ENCODE data around the gene CTNNBIP1. TPM values are rescaled to one million over a fixed set of nuclear protein-coding genes. Genes with fewer than 3 reads are reported as not detected.

The CTNNBIP1 gene
- total and polyA plus RNA-seq, 10 donors = 7.3 to 17.5 (median 12.1) TPM

- no peaks in the 10 kb centered on the region for H3K9me3 ChIP-seq
- H3K27me3 ChIP-seq (replicated peaks in 1 of 7) = peaks cover 0 to 25% (median 0%) of the 10 kb centered on the region in 7 donors
- peaks cover 0 to 46% (median 4%) of the 10 kb centered on the region in 6 donors for H3K36me3 ChIP-seq
- no peak overlapping the region for H3K27ac ChIP-seq
- WGBS, 5 donors = 90 to 97% (median 96%) methylated on average over 12 to 20 of the region's 20 CpGs
- no peak overlapping the region for H3K4me3 ChIP-seq
- no peak for DNase-seq
- TF ChIP-seq CTCF (IDR thresholded peaks at IDR 0.05 in 8 of 11, conservative IDR thresholded peaks at IDR 0.05 in 3 of 11) = no peak
- TF ChIP-seq POLR2AphosphoS5 (IDR thresholded peaks at IDR 0.05) = no peak
- no peak for TF ChIP-seq POLR2A (IDR thresholded peaks at IDR 0.05)
- peaks cover 26 to 51% (median 36%) of the 10 kb centered on the region in 6 donors for H3K4me1 ChIP-seq
- intact Hi-C loops (cut with DNase I; ENCODE audit: low total_unique reads) = no loop called here
Measured at GRCh38 chr1:9871707-9872425, 38.2 kb downstream of the CTNNBIP1 start.

- H3K4me3 ChIP-seq = no peak overlapping the region
- H3K4me1 ChIP-seq = peaks cover 29 to 53% (median 37%) of the 10 kb centered on the region in 6 donors
- no peak overlapping the region for H3K27ac ChIP-seq
- TF ChIP-seq CTCF (IDR thresholded peaks at IDR 0.05 in 8 of 11, conservative IDR thresholded peaks at IDR 0.05 in 3 of 11) (no peak), POLR2AphosphoS5 (IDR thresholded peaks at IDR 0.05) (no peak), POLR2A (IDR thresholded peaks at IDR 0.05) (no peak)
- 75 to 91% (median 80%) methylated on average over 4 to 9 of the region's 9 CpGs for WGBS, 5 donors
- H3K27me3 ChIP-seq (replicated peaks in 1 of 7) = peaks cover 0 to 26% (median 0%) of the 10 kb centered on the region in 7 donors
- peaks cover 0 to 47% (median 4%) of the 10 kb centered on the region in 6 donors for H3K36me3 ChIP-seq
- intact Hi-C loops (cut with DNase I; ENCODE audit: low total_unique reads) = no loop called here
- no peaks in the 10 kb centered on the region for H3K9me3 ChIP-seq
- DNase-seq = no peak
Measured at GRCh38 chr1:9871021-9871420, 39.0 kb downstream of the CTNNBIP1 start.

GRCh38 chr1:9870572-9870971 lies 39.5 kb downstream of the CTNNBIP1 start:
- no peak overlapping the region for H3K4me3 ChIP-seq
- WGBS, 5 donors = 79 to 93% (median 86%) methylated on average over 4 of the region's 4 CpGs
- H3K27ac ChIP-seq = no peak overlapping the region
- DNase-seq = no peak
- peaks cover 28 to 55% (median 39%) of the 10 kb centered on the region in 6 donors for H3K4me1 ChIP-seq
- no peak for TF ChIP-seq POLR2A (IDR thresholded peaks at IDR 0.05)
- TF ChIP-seq CTCF (IDR thresholded peaks at IDR 0.05 in 8 of 11, conservative IDR thresholded peaks at IDR 0.05 in 3 of 11) = no peak
- TF ChIP-seq POLR2AphosphoS5 (IDR thresholded peaks at IDR 0.05) = no peak
- H3K36me3 ChIP-seq = peaks cover 0 to 51% (median 4%) of the 10 kb centered on the region in 6 donors
- H3K9me3 ChIP-seq = no peaks in the 10 kb centered on the region
- intact Hi-C loops (cut with DNase I; ENCODE audit: low total_unique reads) = no loop called here
- peaks cover 0 to 26% (median 0%) of the 10 kb centered on the region in 7 donors for H3K27me3 ChIP-seq (replicated peaks in 1 of 7)

- no peak for DNase-seq
- Histone ChIP-seq H3K4me1 (peaks cover 21 to 55% (median 36%) of the 10 kb centered on the region in 6 donors), H3K27ac (no peak overlapping the region), H3K4me3 (no peak overlapping the region), H3K36me3 (peaks cover 0 to 51% (median 4%) of the 10 kb centered on the region in 6 donors), H3K9me3 (no peaks in the 10 kb centered on the region), H3K27me3 (replicated peaks in 1 of 7) (peaks cover 0 to 26% (median 0%) of the 10 kb centered on the region in 7 donors)
- WGBS, 5 donors = 94 to 99% (median 97%) methylated on average over 10 to 13 of the region's 13 CpGs
- no peak for TF ChIP-seq POLR2AphosphoS5 (IDR thresholded peaks at IDR 0.05)
- TF ChIP-seq CTCF (IDR thresholded peaks at IDR 0.05 in 8 of 11, conservative IDR thresholded peaks at IDR 0.05 in 3 of 11) = no peak
- no peak for TF ChIP-seq POLR2A (IDR thresholded peaks at IDR 0.05)
- intact Hi-C loops (cut with DNase I; ENCODE audit: low total_unique reads) = loop anchor here (5.0 to 10.0 kb wide), 3 partner anchors 88 to 245 kb away; no protein-coding TSS in a partner anchor
Measured at GRCh38 chr1:9869831-9870251, 40.2 kb downstream of the CTNNBIP1 start.

Measured in spleen (tissue), 11 donors.